HCT116 (cell line): ENCODE results near the gene BRD7. TPM values are rescaled to one million over a fixed set of nuclear protein-coding genes. Genes with fewer than 3 reads are reported as not detected.

Experiments used
- ATAC-seq: fragments of 200-7000 bp; cut with Tn5 transposase; 2 replicates; pipeline ENCODE4 v1.9.1; 2020; ENCODE audit warnings: mild to moderate bottlenecking, moderate library complexity
- BruUV-seq: library from RNA; stranded (reverse); fragments of 400-500 nt; replicated peaks from 2 replicates; lab custom pipeline; 2021; lab: Mats Ljungman, UMichigan
- CTCF ChIA-PET: fragments of 300-600 bp; sonication (Branson Sonifier 250); formaldehyde crosslinking; loops from one replicate; lab custom pipeline; 2021; ENCODE audit warnings: antibody characterized with exemption; lab: Charles Lee
- POLR2A ChIA-PET: fragments of 300-600, 350-600 bp; sonication (Branson Sonifier 250); formaldehyde crosslinking; loops from one replicate; lab custom pipeline; 2021; ENCODE audit warnings: antibody characterized with exemption; lab: Charles Lee
- RAD21 ChIA-PET, 2 experiments: fragments of 300-600 bp; sonication (Branson Sonifier 250); formaldehyde crosslinking; loops; one replicate each; lab custom pipeline; 2023; ENCODE audit warnings: low total read pairs in 2 of 2; ENCODE audit not compliant: uncharacterized antibody in 2 of 2, unreplicated experiment in 2 of 2, low non-redundant PET in 1 of 2; lab: Charles Lee
- DNase-seq: peaks from one replicate; pipeline ENCODE4 v3.0.0-alpha.2; 2010; ENCODE audit warnings: low read depth, low spot score
- H2AFZ ChIP-seq: fragments of 200-600 bp; shearing (Covaris generic), sonication (generic); 2 replicates; pipeline ENCODE4 v1.6.1; 2017; ENCODE audit warnings: low read depth, mixed run types, mixed read lengths, antibody characterized with exemption, low read length; ENCODE audit not compliant: poor library complexity, severe bottlenecking
- H3K27ac ChIP-seq: 2 replicates; pipeline ENCODE4 v1.5.1; 2012; ENCODE audit warnings: low read depth, low read length
- H3K27me3 ChIP-seq: fragments of 200-600 bp; sonication (generic); 2 replicates; pipeline ENCODE4 v1.6.1; 2016; ENCODE audit warnings: mixed run types, low read length, mixed read lengths; ENCODE audit not compliant: insufficient read depth
- H3K36me3 ChIP-seq, 2 experiments: fragments of 200-500 bp in 1 of 2; fragments of 200-600 bp in 1 of 2; sonication (Bioruptor generic) in 1 of 2; sonication (generic) in 1 of 2; 2 replicates each; pipeline versions ENCODE4 v1.5.1 to v1.6.1; 2014 to 2016; ENCODE audit warnings: low read length in 2 of 2, inconsistent platforms in 1 of 2, mixed read lengths in 1 of 2, mixed run types in 1 of 2; ENCODE audit not compliant: insufficient read depth in 2 of 2, control insufficient read depth in 1 of 2
- H3K4me1 ChIP-seq, 2 experiments: fragments of 200-600 bp in 1 of 2; sonication (generic) in 1 of 2; 2 replicates each; pipeline versions ENCODE4 v1.5.1 to v1.6.1; 2012 to 2017; ENCODE audit warnings: low read length in 2 of 2, inconsistent platforms in 1 of 2, mild to moderate bottlenecking in 1 of 2, mixed read lengths in 1 of 2, mixed run types in 1 of 2, moderate library complexity in 1 of 2; ENCODE audit not compliant: insufficient read depth in 2 of 2, control insufficient read depth in 1 of 2
- H3K4me2 ChIP-seq: fragments of 200-600 bp; sonication (generic); 2 replicates; pipeline ENCODE4 v1.6.1; 2017; ENCODE audit warnings: mixed run types, low read length, mixed read lengths
- H3K4me3 ChIP-seq, 2 experiments: fragments of 200-600 bp in 1 of 2; sonication (generic) in 1 of 2; replicated peaks in 1 of 2; 2 replicates each; pipeline ENCODE4 v1.5.1; 2011 to 2016; ENCODE audit warnings: low read length in 2 of 2, control low read depth in 1 of 2, low read depth in 1 of 2, mild to moderate bottlenecking in 1 of 2, mixed read lengths in 1 of 2, mixed run types in 1 of 2
- H3K79me2 ChIP-seq: fragments of 200-600 bp; sonication (generic); 2 replicates; pipeline ENCODE4 v1.6.1; 2017; ENCODE audit warnings: mild to moderate bottlenecking, mixed run types, low read length, moderate library complexity, mixed read lengths; ENCODE audit not compliant: insufficient read depth
- H3K9ac ChIP-seq: fragments of 200-600 bp; sonication (generic); 2 replicates; pipeline ENCODE4 v1.6.1; 2016; ENCODE audit warnings: low read length, mixed read lengths
- H3K9me2 ChIP-seq: fragments of 200-600 bp; sonication (generic), shearing (Covaris generic); 2 replicates; pipeline ENCODE4 v1.6.1; 2017; ENCODE audit warnings: mixed run types, mild to moderate bottlenecking, moderate library complexity; ENCODE audit not compliant: insufficient read depth
- H3K9me3 ChIP-seq, 2 experiments: fragments of 200-500 bp in 1 of 2; fragments of 200-600 bp in 1 of 2; sonication (Bioruptor generic) in 1 of 2; sonication (generic) in 1 of 2; 2 replicates each; pipeline ENCODE4 v1.6.1; 2014 to 2017; ENCODE audit warnings: low read length in 2 of 2, mixed read lengths in 2 of 2, inconsistent platforms in 1 of 2, low read depth in 1 of 2, mild to moderate bottlenecking in 1 of 2, mixed run types in 1 of 2, moderate library complexity in 1 of 2; ENCODE audit not compliant: control insufficient read depth in 1 of 2, insufficient read depth in 1 of 2
- H4K20me1 ChIP-seq: fragments of 200-600 bp; sonication (generic), shearing (Covaris generic); 2 replicates; pipeline ENCODE4 v1.6.1; 2017; ENCODE audit warnings: mixed run types, mild to moderate bottlenecking, moderate library complexity; ENCODE audit not compliant: insufficient read depth
- CEBPB ChIP-seq: IDR thresholded peaks from 2 replicates; pipeline ENCODE4 v1.6.1; 2012; ENCODE audit warnings: low read depth
- EGR1 ChIP-seq: IDR thresholded peaks from 2 replicates; pipeline ENCODE4 v1.6.1; 2012; ENCODE audit warnings: low read depth
- ELF1 ChIP-seq: IDR thresholded peaks from 2 replicates; pipeline ENCODE4 v1.6.1; 2012; ENCODE audit warnings: low read depth, borderline replicate concordance
- FOSL1 ChIP-seq: IDR thresholded peaks from 2 replicates; pipeline ENCODE4 v1.6.1; 2012; ENCODE audit warnings: low read depth
- JUND ChIP-seq: IDR thresholded peaks from 2 replicates; pipeline ENCODE4 v1.6.1; 2012
- POLR2A ChIP-seq: IDR thresholded peaks from 2 replicates; pipeline ENCODE4 v1.7.0; 2011; ENCODE audit warnings: borderline replicate concordance; ENCODE audit not compliant: insufficient read depth, insufficient read length; ENCODE audit errors: extremely low read depth
- POLR2AphosphoS5 ChIP-seq: IDR thresholded peaks from 2 replicates; pipeline ENCODE4 v1.6.1; 2011; ENCODE audit warnings: mild to moderate bottlenecking, low read depth, low read length, moderate library complexity
- RAD21 ChIP-seq: IDR thresholded peaks from 2 replicates; pipeline ENCODE4 v1.6.1; 2012; ENCODE audit warnings: low read depth, mild to moderate bottlenecking
- REST ChIP-seq: IDR thresholded peaks from 2 replicates; pipeline ENCODE4 v1.6.1; 2012; ENCODE audit warnings: low read depth
- SP1 ChIP-seq: IDR thresholded peaks from 2 replicates; pipeline ENCODE4 v1.6.1; 2012; ENCODE audit warnings: low read depth
- SRF ChIP-seq: IDR thresholded peaks from 2 replicates; pipeline ENCODE4 v1.6.1; 2012; ENCODE audit warnings: low read depth
- TCF7L2 ChIP-seq: IDR thresholded peaks from 2 replicates; pipeline ENCODE4 v1.7.0; 2011; ENCODE audit warnings: borderline replicate concordance, inconsistent platforms; ENCODE audit not compliant: insufficient read depth, insufficient read length; ENCODE audit errors: extremely low read depth
- ZBTB33 ChIP-seq: IDR thresholded peaks from 2 replicates; pipeline ENCODE4 v1.6.1; 2011; ENCODE audit warnings: mild to moderate bottlenecking, low read length, moderate library complexity; ENCODE audit not compliant: insufficient replicate concordance; ENCODE audit errors: extremely low read depth
- ZNF274 ChIP-seq: fragments of 200-500 bp; sonication (Bioruptor generic); IDR thresholded peaks from 2 replicates; pipeline ENCODE4 v1.6.1; 2014; ENCODE audit warnings: mild to moderate bottlenecking, low read depth, low read length, inconsistent platforms
- intact Hi-C: fragments of 100-400 bp; cut with micrococcal nuclease; formaldehyde crosslinking; loops from 2 replicates; pipeline ENCODE4 v1.10.0; 2022
- total RNA-seq: library from RNA; stranded (reverse); gene quantifications from one replicate; pipeline ENCODE4 v1.2.1, GENCODE V29; 2021; ENCODE audit not compliant: unreplicated experiment

The BRD7 gene
- total RNA-seq, 1 experiment from 2014 or later, result 85.4 TPM

GRCh38 chr16:50314665-50315064, 54.1 kb downstream of the BRD7 start:
- ChIA-PET CTCF (no interaction called here), RAD21 (interaction anchor here in 1 of 2 experiments (0.6 kb wide), 1 partner anchor 11 kb away, joined by 3 read pairs; no protein-coding TSS in a partner anchor)

More at GRCh38 chr16:50314665-50315064, 54.1 kb downstream of the BRD7 start:
- ATAC-seq (no peak), DNase-seq (no peak)
- Histone ChIP-seq H4K20me1 (no peaks in the 10 kb centered on the region), H3K27me3 (no peaks in the 10 kb centered on the region), H3K4me1 (no peaks in the 10 kb centered on the region; a peak in 1 of 4 replicates), H2AFZ (no peak overlapping the region), H3K9me2 (no peaks in the 10 kb centered on the region), H3K27ac (no peak overlapping the region), H3K4me2 (no peak overlapping the region), H3K36me3 (peaks cover 32 to 52% of the 10 kb centered on the region in 2 experiments), H3K9me3 (no peaks in the 10 kb centered on the region), H3K4me3 (no peak overlapping the region), H3K79me2 (no peaks in the 10 kb centered on the region), H3K9ac (no peak overlapping the region)
- POLR2A ChIA-PET, result no interaction called here
- no peak for TF ChIP-seq REST
- TF ChIP-seq ELF1, result no peak
- no peak for TF ChIP-seq POLR2A
- no peak for TF ChIP-seq POLR2AphosphoS5
- no peak for TF ChIP-seq FOSL1
- TF ChIP-seq CEBPB, result no peak
- TF ChIP-seq TCF7L2, result no peak
- no peak for TF ChIP-seq ZBTB33
- no peak for TF ChIP-seq RAD21
- no peak for TF ChIP-seq ZNF274
- no peak for TF ChIP-seq SRF
- TF ChIP-seq EGR1, result no peak
- no peak for TF ChIP-seq JUND
- no peak for TF ChIP-seq SP1
- BruUV-seq, result no TSS peak
- intact Hi-C loops, result no loop called here
